H1 (cell line): ENCODE data around the gene COX19. TPM values are rescaled to one million over a fixed set of nuclear protein-coding genes. Genes with fewer than 3 reads are reported as not detected.
A peak's percentile ranks its signal among the peaks of the same experiment; 100 is the strongest.
"Not testable (repeated sequence)": the region's sequence is repeated elsewhere in the genome, so short reads cannot be mapped to it uniquely, and the experiment has no call there.

Experiments
- CTCF ChIA-PET: fragments of 300-600 bp; sonication (Branson Sonifier 250); formaldehyde crosslinking; loops from one replicate; lab custom pipeline; 2021; ENCODE audit not compliant: partially characterized antibody; lab: Charles Lee
- POLR2A ChIA-PET: fragments of 300-600 bp; sonication (Branson Sonifier 250); formaldehyde crosslinking; loops from one replicate; lab custom pipeline; 2021; ENCODE audit warnings: inconsistent platforms; ENCODE audit not compliant: partially characterized antibody; lab: Charles Lee
- DNase-seq, 2 experiments: peaks; one replicate each; pipeline versions ENCODE4 v3.0.0 to v3.0.0-alpha.2; 2010 to 2022; ENCODE audit warnings: low spot score in 2 of 2, low read depth in 1 of 2, mixed read lengths in 1 of 2
- FAIRE-seq: peaks from 2 replicates; lab custom pipeline; 2011; peaks lifted over from hg19 to GRCh38; lab: Jason Lieb, UNC
- H2AFZ ChIP-seq: 2 replicates; pipeline ENCODE4 v1.8.1; 2012; ENCODE audit warnings: low read length, inconsistent platforms
- H2AK5ac ChIP-seq: 2 replicates; pipeline ENCODE4 v1.6.1; 2013; ENCODE audit warnings: low read depth, low read length
- H2BK120ac ChIP-seq: replicated peaks from 2 replicates; pipeline ENCODE3; 2013; ENCODE audit warnings: low read depth, low read length, inconsistent platforms
- H2BK12ac ChIP-seq: 2 replicates; pipeline ENCODE4 v1.6.1; 2013; ENCODE audit warnings: low read depth, low read length
- H2BK15ac ChIP-seq: 2 replicates; pipeline ENCODE4 v1.6.1; 2013; ENCODE audit warnings: low read length
- H2BK20ac ChIP-seq: 2 replicates; pipeline ENCODE4 v1.6.1; 2013; ENCODE audit warnings: low read length
- H2BK5ac ChIP-seq: 2 replicates; pipeline ENCODE4 v1.6.1; 2013; ENCODE audit warnings: low read depth, low read length
- H3K14ac ChIP-seq: 2 replicates; pipeline ENCODE4 v1.6.1; 2013; ENCODE audit warnings: inconsistent platforms; ENCODE audit not compliant: insufficient read length
- H3K18ac ChIP-seq: 2 replicates; pipeline ENCODE4 v1.6.1; 2013; ENCODE audit warnings: low read length; ENCODE audit errors: extremely low read depth
- H3K23ac ChIP-seq: 2 replicates; pipeline ENCODE4 v1.6.1; 2013; ENCODE audit warnings: inconsistent platforms; ENCODE audit not compliant: insufficient read length
- H3K23me2 ChIP-seq: 2 replicates; pipeline ENCODE4 v1.6.1; 2013; ENCODE audit warnings: low read depth, low read length
- H3K27ac ChIP-seq: 2 replicates; pipeline ENCODE4 v1.6.1; 2011; ENCODE audit warnings: low read depth, low read length, inconsistent platforms
- H3K27me3 ChIP-seq, 4 experiments: replicated peaks in 1 of 4; 1 replicate in 1 of 4; 2 replicates in 3 of 4; pipeline versions ENCODE4 v1.6.1 to v1.8.1; 2011 to 2013; ENCODE audit warnings: low read length in 3 of 4, mild to moderate bottlenecking in 3 of 4, inconsistent platforms in 2 of 4, mixed read lengths in 2 of 4, moderate library complexity in 1 of 4; ENCODE audit not compliant: control insufficient read depth in 3 of 4, insufficient read depth in 3 of 4; ENCODE audit errors: extremely low read depth in 1 of 4
- H3K36me3 ChIP-seq, 4 experiments: 2 replicates each; pipeline versions ENCODE4 v1.6.1 to v1.8.1; 2011 to 2013; ENCODE audit warnings: mild to moderate bottlenecking in 4 of 4, low read length in 3 of 4, moderate library complexity in 2 of 4, control low read depth in 1 of 4, inconsistent platforms in 1 of 4; ENCODE audit not compliant: insufficient read depth in 4 of 4, control insufficient read depth in 2 of 4
- H3K4ac ChIP-seq: replicated peaks from 2 replicates; pipeline ENCODE3; 2013; ENCODE audit warnings: low read length, low read depth, mixed read lengths, inconsistent platforms; ENCODE audit not compliant: insufficient read length
- H3K4me1 ChIP-seq, 4 experiments: replicated peaks in 1 of 4; 1 replicate in 1 of 4; 2 replicates in 3 of 4; pipeline versions ENCODE4 v1.6.1 to v1.8.1; 2011 to 2013; ENCODE audit warnings: low read length in 3 of 4, inconsistent platforms in 2 of 4, mixed read lengths in 1 of 4; ENCODE audit not compliant: insufficient read depth in 4 of 4, control insufficient read depth in 3 of 4
- H3K4me2 ChIP-seq, 2 experiments: 2 replicates each; pipeline versions ENCODE4 v1.6.1 to v1.8.1; 2011 to 2013; ENCODE audit warnings: low read depth in 2 of 2, low read length in 2 of 2, control low read depth in 1 of 2, inconsistent platforms in 1 of 2, mild to moderate bottlenecking in 1 of 2; ENCODE audit not compliant: insufficient read depth in 1 of 2
- H3K4me3 ChIP-seq, 4 experiments: fragments of 200-600, 300-600 bp in 1 of 4; sonication (generic), shearing (Covaris generic), sonication (Bioruptor Twin) in 1 of 4; 2 replicates each; pipeline versions ENCODE4 v1.5.1 to v1.8.1; 2011 to 2016; ENCODE audit warnings: low read length in 4 of 4, low read depth in 3 of 4, control low read depth in 2 of 4, inconsistent platforms in 2 of 4, mild to moderate bottlenecking in 2 of 4, mixed read lengths in 1 of 4, moderate library complexity in 1 of 4; ENCODE audit not compliant: insufficient read depth in 2 of 4; ENCODE audit errors: extremely low read depth in 1 of 4
- H3K56ac ChIP-seq: replicated peaks from 2 replicates; pipeline ENCODE3; 2013; ENCODE audit warnings: low read depth, mild to moderate bottlenecking, mixed read lengths, low read length, inconsistent platforms; ENCODE audit not compliant: insufficient read length
- H3K79me1 ChIP-seq: 2 replicates; pipeline ENCODE4 v1.6.1; 2013; ENCODE audit warnings: low read depth, low read length, control low read depth
- H3K79me2 ChIP-seq, 2 experiments: 2 replicates each; pipeline versions ENCODE4 v1.6.1 to v1.8.1; 2012 to 2013; ENCODE audit warnings: low read length in 2 of 2, mild to moderate bottlenecking in 2 of 2, inconsistent platforms in 1 of 2; ENCODE audit not compliant: insufficient read depth in 2 of 2, control insufficient read depth in 1 of 2
- H3K9ac ChIP-seq, 4 experiments: replicated peaks in 1 of 4; 1 replicate in 1 of 4; 2 replicates in 3 of 4; pipeline versions ENCODE4 v1.6.1 to v1.8.1; 2011 to 2013; ENCODE audit warnings: low read depth in 3 of 4, low read length in 3 of 4, control low read depth in 2 of 4, mild to moderate bottlenecking in 2 of 4, moderate library complexity in 2 of 4, inconsistent platforms in 1 of 4; ENCODE audit errors: extremely low read depth in 1 of 4
- H3K9me3 ChIP-seq, 2 experiments: 2 replicates each; pipeline versions ENCODE4 v1.6.1 to v1.8.1; 2012 to 2013; ENCODE audit warnings: mild to moderate bottlenecking in 2 of 2, moderate library complexity in 2 of 2, control low read depth in 1 of 2, inconsistent platforms in 1 of 2, low read depth in 1 of 2, low read length in 1 of 2, mixed read lengths in 1 of 2; ENCODE audit not compliant: insufficient read depth in 2 of 2
- H4K20me1 ChIP-seq, 2 experiments: replicated peaks in 1 of 2; 2 replicates each; pipeline versions ENCODE3 to v1.8.1; 2011 to 2013; ENCODE audit warnings: inconsistent platforms in 2 of 2, low read length in 2 of 2, mild to moderate bottlenecking in 1 of 2; ENCODE audit not compliant: insufficient read depth in 2 of 2, control insufficient read depth in 1 of 2
- H4K5ac ChIP-seq: 2 replicates; pipeline ENCODE4 v1.6.1; 2013; ENCODE audit warnings: low read length, low read depth, mixed read lengths, inconsistent platforms; ENCODE audit not compliant: insufficient read length
- H4K8ac ChIP-seq: 2 replicates; pipeline ENCODE4 v1.8.0; 2013; ENCODE audit warnings: mild to moderate bottlenecking, moderate library complexity, low read length, inconsistent platforms; ENCODE audit not compliant: insufficient read depth; ENCODE audit errors: extremely low read depth
- H4K91ac ChIP-seq: replicated peaks from 2 replicates; pipeline ENCODE3; 2013; ENCODE audit warnings: low read length, mixed read lengths, inconsistent platforms; ENCODE audit not compliant: insufficient read length
- WGBS, 2 experiments: shearing (Covaris generic) in 1 of 2; methylation state at CpG; one replicate each; pipeline versions ENCODE4 v1.1.6 to v1.1.7; 2013 to 2015; ENCODE audit warnings: low lambda C conversion rate in 2 of 2, mixed read lengths in 2 of 2, inconsistent platforms in 1 of 2, low coverage in 1 of 2, missing lambda C conversion rate in 1 of 2; ENCODE audit not compliant: insufficient replicate concordance in 2 of 2, insufficient coverage in 1 of 2, insufficient read length in 1 of 2; ENCODE audit errors: extremely low coverage in 1 of 2, missing lambda C conversion rate in 1 of 2; 5-methylcytosine and 5-hydroxymethylcytosine counted together
- polyA plus RNA-seq, 7 experiments: library from polyadenylated mRNA; depleted of rRNA in 3 of 7; stranded (reverse) in 5 of 7; unstranded in 2 of 7; fragments of >200 nt in 5 of 7; fragments of 200-250 nt in 2 of 7; gene quantifications; 1 replicate in 5 of 7; 2 replicates in 1 of 7; 4 replicates in 1 of 7; pipeline versions ENCODE4 v1.2.1 to v1.2.3, GENCODE V29; 2011 to 2013; ENCODE audit warnings: missing spikeins in 2 of 7, mixed read lengths in 2 of 7
- total RNA-seq: library from RNA; stranded (reverse); fragmentation: NEBNext Ultra II Directional; extraction: Animal tissue kit (Norgen Biotek cat#: 25700); gene quantifications from 2 replicates; pipeline ENCODE4 v1.2.1, GENCODE V29; 2021

COX19 gene
- total and polyA plus RNA-seq, 2 of the 8 experiments (the other 6 are each of a cell fraction or from before 2014, with no cell fraction given) = 3.9 to 7.9 TPM

- Histone ChIP-seq H3K4me1 (peaks cover 0 to 16% (median 4%) of the 10 kb centered on the region in 4 experiments; a peak in 5 of 7 replicates), H2BK5ac (0 out of 2 replicates have a peak overlapping the region, but pooled peaks have one; percentile 40)
- not testable (repeated sequence) for H3K9ac ChIP-seq, FAIRE-seq, H3K27me3 ChIP-seq, H3K4me2 ChIP-seq, H3K23me2 ChIP-seq, H3K36me3 ChIP-seq, H2AFZ ChIP-seq, H3K14ac ChIP-seq, H4K8ac ChIP-seq, H2BK20ac ChIP-seq, H3K79me1 ChIP-seq, H4K20me1 ChIP-seq, H3K23ac ChIP-seq, H3K56ac ChIP-seq, H2BK15ac ChIP-seq, H3K9me3 ChIP-seq, H3K4ac ChIP-seq, H4K91ac ChIP-seq, H2BK120ac ChIP-seq, H2AK5ac ChIP-seq, H3K79me2 ChIP-seq, DNase-seq, H3K4me3 ChIP-seq, H3K18ac ChIP-seq, H2BK12ac ChIP-seq, H3K27ac ChIP-seq, H4K5ac ChIP-seq
- POLR2A ChIA-PET = interaction anchor here (1.8 kb wide), 1 partner anchor 14 kb away, joined by 4 read pairs; no protein-coding TSS in a partner anchor
- CTCF ChIA-PET = interaction anchor here (0.8 to 1.5 kb wide), 3 partner anchors 8 to 83 kb away, joined by 3 to 7 read pairs (median 6); no protein-coding TSS in a partner anchor
- WGBS, 2 experiments = 87% methylated on average over 10 of the region's 10 CpGs; no CpG with 5 or more reads in 1 of the 2 experiments
Measured at GRCh38 chr7:959740-960139, 15.6 kb downstream of the COX19 start.
